SU-DHL-6 (cell line): ENCODE data around the gene NCDN.
"Not testable (repeated sequence)": the region's sequence is repeated elsewhere in the genome, so short reads cannot be mapped to it uniquely, and the experiment has no call there.

Source experiments
- H2AFZ ChIP-seq: fragments of 200-600 bp; sonication (generic); 2 replicates; pipeline ENCODE4 v1.6.1; 2014; ENCODE audit warnings: low read depth, mild to moderate bottlenecking, moderate library complexity, mixed read lengths, antibody characterized with exemption, low read length; ENCODE audit not compliant: severe bottlenecking
- H3F3A ChIP-seq: fragments of 200-600 bp; shearing (Covaris generic); 2 replicates; pipeline ENCODE4 v1.6.0; 2016; ENCODE audit warnings: antibody characterized with exemption, mild to moderate bottlenecking; ENCODE audit not compliant: insufficient read depth
- H3K27ac ChIP-seq: fragments of 200-600 bp; sonication (generic); 2 replicates; pipeline ENCODE4 v1.5.1; 2016; ENCODE audit warnings: low read depth, mild to moderate bottlenecking, low read length, moderate library complexity, mixed read lengths
- H3K27me3 ChIP-seq: fragments of 200-600 bp; sonication (generic), shearing (Covaris generic); 2 replicates; pipeline ENCODE4 v1.6.0; 2014; ENCODE audit warnings: mild to moderate bottlenecking, low read length
- H3K36me3 ChIP-seq: fragments of 200-600 bp; sonication (generic); 2 replicates; pipeline ENCODE4 v1.6.1; 2014; ENCODE audit warnings: mild to moderate bottlenecking, low read length, mixed read lengths
- H3K4me2 ChIP-seq: fragments of 300-600, 200-600 bp; shearing (Covaris generic), sonication (generic); 2 replicates; pipeline ENCODE4 v1.6.0; 2014; ENCODE audit warnings: low read length, low read depth, mild to moderate bottlenecking; ENCODE audit not compliant: poor library complexity, severe bottlenecking
- H3K4me3 ChIP-seq: fragments of 200-600 bp; sonication (generic); 2 replicates; pipeline ENCODE4 v1.5.1; 2014; ENCODE audit warnings: antibody characterized with exemption, low read length, mild to moderate bottlenecking, mixed read lengths; ENCODE audit not compliant: insufficient read depth, poor library complexity, severe bottlenecking
- H3K79me2 ChIP-seq: fragments of 200-600 bp; sonication (generic); 2 replicates; pipeline ENCODE4 v1.6.1; 2014; ENCODE audit warnings: mild to moderate bottlenecking, low read length, moderate library complexity; ENCODE audit not compliant: insufficient read depth
- H3K9ac ChIP-seq: fragments of 200-600 bp; sonication (generic); 2 replicates; pipeline ENCODE4 v1.7.0; 2014; ENCODE audit warnings: mild to moderate bottlenecking, low read length
- H3K9me2 ChIP-seq: fragments of 200-600 bp; sonication (generic); replicated peaks from 2 replicates; pipeline ENCODE4 v1.6.1; 2014; ENCODE audit warnings: low read length; ENCODE audit not compliant: insufficient read depth
- H3K9me3 ChIP-seq: fragments of 200-600 bp; sonication (generic); 2 replicates; pipeline ENCODE4 v1.6.1; 2014; ENCODE audit warnings: low read length, mixed read lengths; ENCODE audit not compliant: insufficient read depth
- H4K20me1 ChIP-seq: fragments of 200-600 bp; sonication (generic); 2 replicates; pipeline ENCODE4 v1.6.1; 2014; ENCODE audit warnings: low read depth, mild to moderate bottlenecking, antibody characterized with exemption, low read length, moderate library complexity, mixed read lengths
- EZH2phosphoT487 ChIP-seq: fragments of 200-600 bp; sonication (generic), shearing (Covaris generic); conservative IDR thresholded peaks from 2 replicates; pipeline ENCODE4 v1.6.1; 2018; ENCODE audit warnings: mild to moderate bottlenecking, antibody characterized with exemption, low read length, moderate library complexity, mixed read lengths
- TF ChIP-seq, protein P1 (sequence below): fragments of 200-600 bp; sonication (generic); IDR thresholded peaks from one replicate; pipeline ENCODE4 v1.5.1; 2017; ENCODE audit warnings: antibody characterized with exemption, mild to moderate bottlenecking, low read length, moderate library complexity; ENCODE audit not compliant: insufficient read depth, poor library complexity, severe bottlenecking

NCDN gene

GRCh38 chr1:35574655-35575415 lies 17.2 kb downstream of the NCDN start:
- H3K9ac ChIP-seq: no peak overlapping the region
- no peaks in the 10 kb centered on the region for H3K27me3 ChIP-seq
- H3K9me2 ChIP-seq: no peaks in the 10 kb centered on the region
- H2AFZ ChIP-seq: no peak overlapping the region
- no peaks in the 10 kb centered on the region for H3K79me2 ChIP-seq
- H3K27ac ChIP-seq: no peak overlapping the region
- no peak for TF ChIP-seq EZH2phosphoT487
- TF ChIP-seq, protein P1, sequence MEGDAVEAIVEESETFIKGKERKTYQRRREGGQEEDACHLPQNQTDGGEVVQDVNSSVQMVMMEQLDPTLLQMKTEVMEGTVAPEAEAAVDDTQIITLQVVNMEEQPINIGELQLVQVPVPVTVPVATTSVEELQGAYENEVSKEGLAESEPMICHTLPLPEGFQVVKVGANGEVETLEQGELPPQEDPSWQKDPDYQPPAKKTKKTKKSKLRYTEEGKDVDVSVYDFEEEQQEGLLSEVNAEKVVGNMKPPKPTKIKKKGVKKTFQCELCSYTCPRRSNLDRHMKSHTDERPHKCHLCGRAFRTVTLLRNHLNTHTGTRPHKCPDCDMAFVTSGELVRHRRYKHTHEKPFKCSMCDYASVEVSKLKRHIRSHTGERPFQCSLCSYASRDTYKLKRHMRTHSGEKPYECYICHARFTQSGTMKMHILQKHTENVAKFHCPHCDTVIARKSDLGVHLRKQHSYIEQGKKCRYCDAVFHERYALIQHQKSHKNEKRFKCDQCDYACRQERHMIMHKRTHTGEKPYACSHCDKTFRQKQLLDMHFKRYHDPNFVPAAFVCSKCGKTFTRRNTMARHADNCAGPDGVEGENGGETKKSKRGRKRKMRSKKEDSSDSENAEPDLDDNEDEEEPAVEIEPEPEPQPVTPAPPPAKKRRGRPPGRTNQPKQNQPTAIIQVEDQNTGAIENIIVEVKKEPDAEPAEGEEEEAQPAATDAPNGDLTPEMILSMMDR: no peak
- H3F3A ChIP-seq: no peaks in the 10 kb centered on the region
- H3K4me3 ChIP-seq: no peak overlapping the region
- H3K4me2 ChIP-seq: no peak overlapping the region
- H3K9me3 ChIP-seq: no peaks in the 10 kb centered on the region
- H4K20me1 ChIP-seq: no peaks in the 10 kb centered on the region
- no peaks in the 10 kb centered on the region for H3K36me3 ChIP-seq

DNA sequence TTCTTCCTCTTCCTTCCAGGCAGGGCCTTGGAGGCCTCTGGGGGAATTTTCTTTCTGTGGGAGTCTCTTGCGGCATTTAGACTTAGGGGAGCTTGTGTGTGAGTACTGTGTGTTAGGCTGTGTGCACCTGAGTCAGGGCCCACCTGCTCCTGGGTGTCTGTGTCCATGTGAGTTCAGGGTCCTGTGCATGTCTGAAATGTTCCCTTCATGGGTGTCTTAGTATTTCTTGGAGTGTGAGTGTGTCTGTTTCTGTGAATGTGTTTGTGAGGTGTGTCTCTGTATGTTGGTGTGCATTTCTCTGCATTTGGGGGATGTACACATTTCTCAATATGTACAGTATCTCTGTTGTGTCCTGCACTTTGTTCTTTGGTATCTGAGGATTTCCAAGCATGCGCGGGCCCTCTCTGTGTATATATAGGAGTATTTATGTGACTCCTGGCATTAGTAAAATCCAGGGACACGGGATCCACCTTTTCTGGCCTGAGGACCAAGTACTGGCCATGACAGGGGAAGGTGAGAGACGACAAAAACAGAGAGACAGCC lies 17.9 kb downstream of the NCDN start:
- no peaks in the 10 kb centered on the region for H3K79me2 ChIP-seq
- H3K4me3 ChIP-seq: no peak overlapping the region
- no peaks in the 10 kb centered on the region for H3K27me3 ChIP-seq
- H2AFZ ChIP-seq: no peak overlapping the region
- no peaks in the 10 kb centered on the region for H3K9me3 ChIP-seq
- H3F3A ChIP-seq: no peaks in the 10 kb centered on the region
- H3K9me2 ChIP-seq: no peaks in the 10 kb centered on the region
- no peaks in the 10 kb centered on the region for H4K20me1 ChIP-seq
- no peaks in the 10 kb centered on the region for H3K36me3 ChIP-seq
- no peak overlapping the region for H3K9ac ChIP-seq
- no peak overlapping the region for H3K4me2 ChIP-seq
- no peak overlapping the region for H3K27ac ChIP-seq
- TF ChIP-seq, protein P1: no peak
- TF ChIP-seq EZH2phosphoT487: no peak

GRCh38 chr1:35576061-35576765 lies 18.6 kb downstream of the NCDN start:
- Histone ChIP-seq H3K4me2 (no peak overlapping the region), H3K27me3 (no peaks in the 10 kb centered on the region), H3F3A (no peaks in the 10 kb centered on the region), H3K9me2 (no peaks in the 10 kb centered on the region), H3K4me3 (no peak overlapping the region), H4K20me1 (no peaks in the 10 kb centered on the region), H3K9me3 (no peaks in the 10 kb centered on the region), H2AFZ (no peak overlapping the region), H3K79me2 (no peaks in the 10 kb centered on the region), H3K27ac (no peak overlapping the region), H3K36me3 (no peaks in the 10 kb centered on the region), H3K9ac (no peak overlapping the region)
- TF ChIP-seq EZH2phosphoT487: no peak
- TF ChIP-seq, protein P1: no peak

DNA sequence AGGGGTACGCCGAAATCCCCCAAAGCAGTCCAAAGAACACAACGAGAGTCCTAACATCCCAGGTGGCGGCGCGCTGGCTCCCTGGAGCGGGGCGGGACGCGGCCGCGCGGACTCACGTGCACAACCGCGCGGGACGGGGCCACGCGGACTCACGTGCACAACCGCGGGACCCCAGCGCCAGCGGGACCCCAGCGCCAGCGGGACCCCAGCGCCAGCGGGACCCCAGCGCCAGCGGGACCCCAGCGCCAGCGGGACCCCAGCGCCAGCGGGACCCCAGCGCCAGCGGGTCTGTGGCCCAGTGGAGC lies 19.1 kb downstream of the NCDN start:
- H3K9me2 ChIP-seq, H3K4me3 ChIP-seq, H3F3A ChIP-seq, H3K79me2 ChIP-seq, H4K20me1 ChIP-seq, H2AFZ ChIP-seq, H3K27me3 ChIP-seq, H3K4me2 ChIP-seq, H3K27ac ChIP-seq, H3K9ac ChIP-seq, H3K9me3 ChIP-seq, H3K36me3 ChIP-seq: not testable (repeated sequence)
